Measurements from ENCODE around the gene GPC6. TPM values are rescaled to one million over a fixed set of nuclear protein-coding genes. Genes with fewer than 3 reads are reported as not detected.

The GPC6 gene
- total and polyA plus RNA-seq, 2 donors (not counting 3 experiments of a cell fraction or from before 2014, with no cell fraction given): 0.01 TPM; not detected in 1

- CTCF ChIA-PET: no interaction called here
- no peaks in the 10 kb centered on the region for H3K27me3 ChIP-seq (ENCODE audit: control insufficient read depth in 2 of 2, insufficient read depth in 2 of 2, low read length in 2 of 2)
- TF ChIP-seq FOS (IDR thresholded peaks at IDR 0.05; ENCODE audit: borderline replicate concordance, insufficient read depth, low read length) (no peak), GATA2 (IDR thresholded peaks at IDR 0.05; ENCODE audit: insufficient read depth, insufficient read length, low read depth, low read length) (no peak), JUN (IDR thresholded peaks at IDR 0.05; ENCODE audit: borderline replicate concordance, insufficient read depth, insufficient read length, low read depth) (no peak), POLR2A (IDR thresholded peaks at IDR 0.05; ENCODE audit: low read depth, low read length) (no peak), EZH2 (IDR thresholded peaks at IDR 0.05; ENCODE audit: borderline replicate concordance, low read depth, low read length, severe bottlenecking) (no peak), MYC (IDR thresholded peaks at IDR 0.05; ENCODE audit: low read depth, low read length) (no peak), POLR2AphosphoS5 (IDR thresholded peaks at IDR 0.05; ENCODE audit: insufficient read depth, low read depth, low read length) (no peak)
- TF ChIP-seq, protein P1, sequence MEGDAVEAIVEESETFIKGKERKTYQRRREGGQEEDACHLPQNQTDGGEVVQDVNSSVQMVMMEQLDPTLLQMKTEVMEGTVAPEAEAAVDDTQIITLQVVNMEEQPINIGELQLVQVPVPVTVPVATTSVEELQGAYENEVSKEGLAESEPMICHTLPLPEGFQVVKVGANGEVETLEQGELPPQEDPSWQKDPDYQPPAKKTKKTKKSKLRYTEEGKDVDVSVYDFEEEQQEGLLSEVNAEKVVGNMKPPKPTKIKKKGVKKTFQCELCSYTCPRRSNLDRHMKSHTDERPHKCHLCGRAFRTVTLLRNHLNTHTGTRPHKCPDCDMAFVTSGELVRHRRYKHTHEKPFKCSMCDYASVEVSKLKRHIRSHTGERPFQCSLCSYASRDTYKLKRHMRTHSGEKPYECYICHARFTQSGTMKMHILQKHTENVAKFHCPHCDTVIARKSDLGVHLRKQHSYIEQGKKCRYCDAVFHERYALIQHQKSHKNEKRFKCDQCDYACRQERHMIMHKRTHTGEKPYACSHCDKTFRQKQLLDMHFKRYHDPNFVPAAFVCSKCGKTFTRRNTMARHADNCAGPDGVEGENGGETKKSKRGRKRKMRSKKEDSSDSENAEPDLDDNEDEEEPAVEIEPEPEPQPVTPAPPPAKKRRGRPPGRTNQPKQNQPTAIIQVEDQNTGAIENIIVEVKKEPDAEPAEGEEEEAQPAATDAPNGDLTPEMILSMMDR (IDR thresholded peaks at IDR 0.05; ENCODE audit: extremely low read depth in 1 of 2, insufficient read depth in 1 of 2, low read depth in 1 of 2, low read length in 2 of 2): no peak
- TF ChIP-seq, protein P2, sequence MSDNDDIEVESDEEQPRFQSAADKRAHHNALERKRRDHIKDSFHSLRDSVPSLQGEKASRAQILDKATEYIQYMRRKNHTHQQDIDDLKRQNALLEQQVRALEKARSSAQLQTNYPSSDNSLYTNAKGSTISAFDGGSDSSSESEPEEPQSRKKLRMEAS (IDR thresholded peaks at IDR 0.05; ENCODE audit: insufficient read depth, insufficient read length): no peak
- no peaks in the 10 kb centered on the region for H3K9me1 ChIP-seq (replicated peaks; ENCODE audit: control insufficient read depth, extremely low read depth, insufficient read depth, low read length)
- no peak overlapping the region for H3K4me3 ChIP-seq (replicated peaks in 1 of 3; ENCODE audit: insufficient read depth in 1 of 3, low read depth in 1 of 3, low read length in 3 of 3)
- FAIRE-seq (no peak), DNase-seq (ENCODE audit: low read depth, low spot score) (no peak)
- intact Hi-C loops (cut with micrococcal nuclease) (no loop called here), dilution Hi-C loops (cut with MboI; ENCODE audit: extremely low pct_ligation_motif_present, low sequenced_read_pairs) (no loop called here)
- POLR2A ChIA-PET: no interaction called here
- H3K9ac ChIP-seq (replicated peaks; ENCODE audit: extremely low read depth, insufficient read depth, low read length): no peak overlapping the region
- no peak overlapping the region for H3K27ac ChIP-seq (ENCODE audit: insufficient read depth, low read depth, low read length)
- H2AFZ ChIP-seq (ENCODE audit: low read depth, low read length): no peak overlapping the region
- H3K79me2 ChIP-seq (ENCODE audit: control insufficient read depth, insufficient read depth, low read length): no peaks in the 10 kb centered on the region
- no TSS peak for BruUV-seq (replicated peaks)
- H4K20me1 ChIP-seq (replicated peaks; ENCODE audit: control insufficient read depth, extremely low read depth, insufficient read depth, low read length): no peaks in the 10 kb centered on the region
- H3K36me3 ChIP-seq (ENCODE audit: control insufficient read depth in 2 of 2, extremely low read depth in 1 of 2, insufficient read depth in 2 of 2, low read length in 2 of 2): no peaks in the 10 kb centered on the region
- H3K4me2 ChIP-seq (ENCODE audit: insufficient read depth, low read length): no peak overlapping the region
- H3K9me3 ChIP-seq (replicated peaks; ENCODE audit: control insufficient read depth, insufficient read depth, low read length): no peaks in the 10 kb centered on the region
- H3K4me1 ChIP-seq (ENCODE audit: control insufficient read depth, extremely low read depth, insufficient read depth, low read length): no peaks in the 10 kb centered on the region
Observed at GRCh38 chr13:94387047-94387446, 1160.4 kb downstream of the GPC6 start.

All from endothelial cell of umbilical vein (primary cell).